Posterior cingulate gyrus (tissue), 11 donors: ENCODE measurements around the gene MOGAT3.

ENCODE experiments used
- DNase-seq, 10 donors: peaks; one replicate each; pipeline versions ENCODE4 v3.0.0 to v3.0.0-alpha.2; 2020 to 2021; ENCODE audit warnings: mixed read lengths in 3 of 10
- intact Hi-C: fragments of 100-400 bp; cut with DNase I; formaldehyde crosslinking; loops from one replicate; pipeline ENCODE4 v1.15.1; 2023

The MOGAT3 gene

DNA sequence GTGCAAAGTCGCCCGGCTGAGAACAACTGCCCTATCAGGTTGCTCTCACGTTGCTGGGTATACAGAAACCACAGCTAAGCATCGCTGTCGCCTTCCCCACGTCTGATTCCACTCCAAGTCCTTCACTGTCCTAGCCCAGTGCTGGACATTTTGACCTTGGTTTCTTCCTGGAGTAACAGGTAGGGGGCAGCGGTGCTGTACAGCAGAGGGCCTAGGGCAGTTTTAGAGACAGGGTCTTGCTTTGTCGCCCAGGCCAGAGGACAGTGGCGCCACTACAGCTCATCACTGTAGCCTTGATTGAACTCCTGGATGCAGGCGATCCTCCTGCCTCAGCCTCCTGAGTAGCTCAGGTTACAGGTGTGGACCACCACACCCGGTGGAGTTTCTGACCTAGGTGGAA, 34.2 kb upstream of the MOGAT3 start:
- intact Hi-C loops, result loop anchor here (10.0 kb wide), 1 partner anchor 50 kb away; no protein-coding TSS in a partner anchor

DNA sequence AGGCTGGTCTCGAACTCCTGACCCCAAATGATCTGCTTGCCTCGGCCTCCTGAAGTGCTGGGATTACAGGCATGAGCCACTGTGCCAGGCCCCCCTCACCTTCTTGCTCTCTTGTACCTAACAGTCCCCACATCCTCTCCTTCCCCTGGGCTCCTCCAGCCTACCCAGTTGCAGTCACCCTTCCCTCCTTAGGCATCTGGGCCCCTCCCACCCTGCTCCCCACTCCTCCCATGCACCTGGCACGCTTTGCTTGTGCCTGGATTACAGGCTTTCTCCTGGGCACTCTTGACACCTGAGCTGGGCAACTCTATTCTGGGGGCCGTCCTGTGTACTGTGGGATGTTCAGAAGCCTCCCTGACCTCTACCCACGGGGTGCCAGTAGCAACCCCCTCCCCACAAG, 33.8 kb upstream of the MOGAT3 start:
- intact Hi-C loops, result loop anchor here (10.0 kb wide), 1 partner anchor 50 kb away; no protein-coding TSS in a partner anchor
- DNase-seq, result no peak

More for the DNA sequence above, 34.2 kb upstream of the MOGAT3 start:
- no peak for DNase-seq

DNA sequence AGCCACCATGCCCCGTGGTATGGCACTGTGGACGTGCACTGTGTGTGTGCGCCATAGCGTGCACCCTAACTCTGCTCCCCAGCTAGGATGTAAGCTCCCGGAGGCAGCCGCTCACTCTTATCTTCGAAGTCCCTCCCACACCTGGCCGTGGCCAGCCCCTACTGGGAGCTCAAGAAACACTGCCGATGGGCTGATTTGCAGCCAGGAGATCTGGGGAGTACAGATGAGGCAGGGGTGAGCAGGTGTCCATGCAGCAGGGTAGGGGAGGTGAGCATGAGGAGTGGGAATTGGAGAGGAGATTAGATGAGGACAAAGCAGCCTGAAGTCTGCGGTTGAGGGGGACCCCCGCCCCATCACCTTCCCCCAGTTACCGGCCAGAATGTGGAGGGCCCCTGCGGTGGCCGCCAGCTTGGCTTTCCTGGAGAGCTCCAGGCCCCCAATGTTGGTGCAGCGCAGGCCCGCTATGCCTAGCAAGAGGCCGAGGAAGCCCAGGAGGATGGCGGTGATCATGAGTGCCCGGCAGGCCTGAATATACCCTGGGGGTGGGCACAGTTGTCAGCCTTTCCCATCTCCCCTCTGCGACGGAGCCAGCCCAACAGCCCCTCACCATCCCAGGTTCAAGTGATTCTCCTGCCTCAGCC, 33.2 kb upstream of the MOGAT3 start:
- intact Hi-C loops, result loop anchor here (10.0 kb wide), 1 partner anchor 51 kb away; no protein-coding TSS in a partner anchor

GRCh38 chr7:101232141-101232850, 31.5 kb upstream of the MOGAT3 start:
- intact Hi-C loops, result loop anchor here (10.0 kb wide), 1 partner anchor 53 kb away; no protein-coding TSS in a partner anchor
- peak in 3 of 10 donors; percentile 32 to 87 (median 86) for DNase-seq

More for the DNA sequence above, 33.2 kb upstream of the MOGAT3 start:
- DNase-seq, result no peak

- intact Hi-C loops, result loop anchor here (10.0 kb wide), 1 partner anchor 53 kb away; no protein-coding TSS in a partner anchor
Measured at GRCh38 chr7:101231644-101232043, 30.8 kb upstream of the MOGAT3 start.

DNA sequence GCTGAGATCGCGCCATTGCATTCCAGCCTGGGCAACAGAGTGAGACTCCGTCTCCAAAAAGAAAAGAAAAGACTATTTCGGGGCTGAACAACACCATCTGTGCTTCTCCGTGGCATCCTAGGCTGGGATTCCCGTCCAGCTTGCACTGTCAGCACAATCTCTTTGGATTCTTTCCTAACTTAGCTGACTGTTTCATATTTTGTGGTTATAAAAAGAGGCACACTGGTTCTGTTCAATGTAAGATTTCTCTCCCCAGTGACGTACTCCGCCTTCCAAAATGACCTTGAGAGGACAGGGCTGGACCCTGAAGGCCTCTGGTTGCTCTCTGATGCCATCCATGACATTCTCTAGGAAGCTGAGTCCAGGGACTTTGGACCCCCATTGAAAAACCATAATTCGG, 25.9 kb upstream of the MOGAT3 start:
- intact Hi-C loops, result no loop called here
- DNase-seq, result peak in 4 of 10 donors; percentile 32 to 80 (median 36)

More at GRCh38 chr7:101231644-101232043, 30.8 kb upstream of the MOGAT3 start:
- no peak for DNase-seq

- no peak for DNase-seq
- intact Hi-C loops, result no loop called here
Measured at GRCh38 chr7:101225650-101226049, 24.8 kb upstream of the MOGAT3 start.

DNA sequence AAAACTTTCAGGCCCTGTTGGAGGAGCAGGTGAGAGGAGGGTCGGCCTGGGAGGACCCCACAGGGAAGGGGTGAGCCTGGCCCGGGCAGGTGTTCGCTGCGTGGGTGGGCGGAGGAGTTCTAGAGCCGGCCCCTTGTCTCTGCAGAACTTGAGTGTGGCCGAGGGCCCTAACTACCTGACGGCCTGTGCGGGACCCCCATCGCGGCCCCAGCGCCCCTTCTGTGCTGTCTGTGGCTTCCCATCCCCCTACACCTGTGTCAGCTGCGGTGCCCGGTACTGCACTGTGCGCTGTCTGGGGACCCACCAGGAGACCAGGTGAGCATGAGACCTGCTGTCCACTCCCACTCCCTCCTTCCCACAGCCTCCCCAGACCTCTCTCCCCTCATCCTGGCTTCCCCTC, 22.7 kb upstream of the MOGAT3 start:
- DNase-seq, result no peak
- intact Hi-C loops, result no loop called here

DNA sequence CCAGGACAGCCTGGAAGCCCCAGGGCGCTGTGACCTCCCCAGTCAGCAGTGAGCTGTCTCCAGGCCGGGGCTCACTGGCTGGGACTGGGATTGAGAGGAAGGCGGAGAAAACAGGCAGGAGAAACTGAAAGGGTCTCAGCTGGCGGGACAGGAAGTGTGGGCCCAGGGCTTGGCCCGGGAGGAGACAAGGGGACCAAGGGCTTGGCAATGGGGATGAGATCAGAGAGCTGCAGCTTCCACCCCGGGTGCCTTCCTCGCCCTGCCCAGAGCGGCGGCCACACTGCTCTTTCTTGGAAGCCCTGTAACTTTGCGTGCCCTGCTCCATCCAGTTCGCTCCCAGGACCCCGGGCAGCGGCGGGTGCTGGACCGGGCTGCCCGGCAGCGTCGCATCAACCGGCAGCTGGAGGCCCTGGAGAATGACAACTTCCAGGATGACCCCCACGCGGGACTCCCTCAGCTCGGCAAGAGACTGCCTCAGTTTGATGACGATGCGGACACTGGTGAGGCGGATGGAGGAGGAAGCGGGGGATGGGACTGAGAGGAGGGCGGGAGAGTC, 21.5 kb upstream of the MOGAT3 start:
- intact Hi-C loops, result no loop called here
- DNase-seq, result no peak

- no peak for DNase-seq
- intact Hi-C loops, result no loop called here
Measured at GRCh38 chr7:101220295-101220694, 19.5 kb upstream of the MOGAT3 start.

DNA sequence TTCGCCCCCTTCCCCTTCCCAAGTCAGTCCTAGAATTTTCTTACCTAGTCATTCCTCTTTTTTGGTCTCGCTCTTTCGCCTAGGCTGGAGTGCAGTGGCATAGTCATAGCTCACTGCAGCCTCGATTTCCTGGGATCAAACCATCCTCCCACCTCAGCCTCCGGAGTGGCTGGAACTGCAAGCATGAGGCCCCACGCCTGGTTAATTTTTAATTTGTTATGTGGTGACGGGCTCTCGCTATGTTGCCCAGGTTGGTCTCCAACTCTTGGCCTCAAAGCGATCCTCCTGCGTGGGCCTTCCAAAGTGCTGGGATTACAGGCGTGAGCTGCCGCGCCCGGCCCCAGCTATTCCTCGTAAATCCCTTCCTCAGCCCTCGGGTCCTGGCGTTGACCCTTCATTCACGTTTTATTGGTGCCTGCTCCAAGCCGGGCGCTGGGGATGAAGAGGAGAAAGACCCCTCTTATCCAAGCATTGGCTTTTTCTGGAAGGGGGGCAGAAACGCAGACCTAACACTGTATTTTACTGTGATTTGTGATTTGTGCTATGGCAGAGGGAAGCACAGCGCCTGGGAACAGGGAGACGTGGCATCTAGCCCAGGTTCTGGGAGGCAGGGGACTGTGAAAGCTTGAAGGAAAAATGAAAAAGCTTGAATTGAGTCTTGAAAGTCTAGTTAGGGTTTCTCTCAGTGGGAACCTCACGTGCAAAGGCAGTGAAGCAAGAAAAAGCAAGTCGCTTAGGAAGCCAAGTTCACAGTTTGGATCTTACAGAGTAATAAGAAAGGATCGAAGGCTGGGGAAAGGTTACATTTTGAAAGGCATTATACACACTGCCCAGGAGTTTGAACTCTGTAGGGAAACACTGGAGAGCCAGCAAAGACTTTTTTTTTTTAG, 17.6 kb upstream of the MOGAT3 start:
- intact Hi-C loops, result no loop called here
- no peak for DNase-seq

- intact Hi-C loops, result loop anchor here (2.0 kb wide), 1 partner anchor 27 kb away; the partner anchor contains the start of gene FIS1
- DNase-seq, result peak; percentile 87 to 99 (median 94)
Measured at GRCh38 chr7:101217388-101218235, 16.8 kb upstream of the MOGAT3 start, which contains the start of the genes PLOD3 and ZNHIT1. Gene PLOD3 (minus strand): TSS chr7:101217581. CDS start chr7:101217274, 307 bp downstream. Gene ZNHIT1 (plus strand): TSS chr7:101218165. CDS start chr7:101218196, 31 bp downstream.

- DNase-seq, result no peak
- intact Hi-C loops, result loop anchor here (2.0 kb wide), 1 partner anchor 28 kb away; the partner anchor contains the start of gene FIS1
Measured at GRCh38 chr7:101216860-101217387, 16.1 kb upstream of the MOGAT3 start.

DNA sequence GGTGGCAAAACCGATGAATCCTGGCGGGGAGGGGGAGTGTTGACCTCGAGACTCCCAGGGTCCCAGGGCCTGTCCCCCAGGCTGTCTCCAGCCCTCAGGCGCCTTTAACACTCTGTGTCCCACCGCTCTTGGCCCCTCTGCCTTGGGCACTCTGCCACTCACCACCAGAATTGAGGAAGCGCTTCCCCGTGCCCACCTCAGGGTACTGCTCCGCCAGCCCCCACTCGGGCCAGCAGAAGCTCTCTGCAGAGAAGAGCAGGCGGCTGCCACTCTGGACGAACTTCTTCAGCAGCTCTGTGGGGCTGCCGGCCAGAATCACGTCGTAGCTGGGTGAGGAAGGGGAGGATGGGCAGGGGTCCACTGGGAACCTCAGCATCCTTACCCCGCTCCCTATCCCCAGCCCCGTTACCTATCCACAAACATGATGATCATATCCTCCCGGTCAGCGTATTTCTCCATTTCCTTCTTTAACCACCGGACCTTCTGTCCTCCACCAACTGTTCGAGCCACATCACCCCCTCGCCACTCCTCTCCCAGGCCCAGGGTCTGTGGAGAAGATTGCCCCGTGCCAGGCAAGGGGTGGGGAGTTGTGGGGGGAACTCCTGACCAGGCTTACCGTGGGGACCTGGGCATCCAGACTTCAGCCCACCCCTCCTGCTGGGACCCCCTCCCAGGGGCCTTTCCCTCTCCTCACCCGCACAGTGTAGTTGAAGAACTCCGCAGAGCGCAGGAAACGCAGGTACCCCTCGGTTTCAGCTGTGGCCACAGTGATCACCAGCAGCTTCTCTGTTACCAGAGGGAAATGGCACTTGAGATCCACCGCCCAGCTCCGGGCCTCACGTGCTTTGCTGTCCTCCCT, 15.4 kb upstream of the MOGAT3 start:
- intact Hi-C loops, result loop anchor here (2.0 kb wide), 1 partner anchor 29 kb away; the partner anchor contains the start of gene FIS1
- DNase-seq, result peak in 3 of 10 donors; percentile 20 to 27 (median 25)

GRCh38 chr7:101212014-101212413, 11.2 kb upstream of the MOGAT3 start:
- intact Hi-C loops, result no loop called here
- no peak for DNase-seq

- DNase-seq, result no peak
- intact Hi-C loops, result no loop called here
Measured at GRCh38 chr7:101211501-101211900, 10.7 kb upstream of the MOGAT3 start.

DNA sequence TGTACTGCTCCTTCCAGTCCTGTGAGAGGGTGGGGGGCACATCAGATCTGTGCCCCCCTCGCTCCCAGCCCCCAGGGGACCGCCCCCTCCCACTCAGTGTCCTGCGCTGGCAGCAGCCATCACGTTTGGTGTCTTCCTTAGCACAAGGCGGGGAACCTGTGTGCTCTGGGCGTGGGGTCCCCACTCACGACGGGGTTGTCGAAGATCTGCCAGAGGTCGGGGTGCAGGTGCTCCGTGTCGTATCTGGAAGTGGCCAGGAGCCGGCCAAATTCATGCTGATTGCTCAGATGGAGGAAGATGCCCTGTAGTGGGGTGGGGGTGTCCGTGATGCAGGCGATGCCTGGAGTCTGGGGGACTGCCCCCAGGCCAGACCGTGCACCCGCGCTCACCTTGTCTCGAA, 9.3 kb upstream of the MOGAT3 start:
- DNase-seq, result no peak
- intact Hi-C loops, result no loop called here

DNA sequence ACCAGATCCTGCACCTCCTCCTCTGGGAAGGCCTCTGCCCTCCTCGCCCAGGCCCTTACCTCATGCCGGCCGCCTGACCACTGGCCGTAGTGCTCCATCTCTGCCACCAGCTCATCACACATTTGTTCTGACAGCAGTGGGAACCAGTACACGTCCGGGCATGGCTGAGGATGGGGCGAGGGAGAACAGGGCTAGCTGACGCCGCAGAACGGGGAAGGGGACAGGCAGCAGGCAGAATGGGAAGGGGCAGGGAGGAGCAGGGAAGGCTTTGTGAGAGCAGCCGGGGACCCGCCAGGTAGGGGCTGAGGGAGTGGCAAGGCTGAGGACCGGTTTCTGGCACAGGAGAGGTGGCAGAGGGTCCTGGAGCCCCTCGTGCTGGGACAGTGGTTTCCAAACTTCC, 8.0 kb upstream of the MOGAT3 start:
- no peak for DNase-seq
- intact Hi-C loops, result no loop called here
